HepG2 (cell line): ENCODE results near the gene HSD11B2. TPM values are rescaled to one million over a fixed set of nuclear protein-coding genes. Genes with fewer than 3 reads are reported as not detected.

Source experiments
- DRAP1 ChIP-seq: IDR thresholded peaks from 2 replicates; pipeline ENCODE4 v1.6.1; 2016; ENCODE audit warnings: missing genetic modification reagents, missing compliant biosample characterization
- E2F5 ChIP-seq: sonication (generic); formaldehyde crosslinking; conservative IDR thresholded peaks from 2 replicates; pipeline ENCODE4 v1.4.0; 2020; ENCODE audit warnings: missing genetic modification reagents
- ELF3 ChIP-seq: IDR thresholded peaks from 2 replicates; pipeline ENCODE4 v1.6.1; 2016; ENCODE audit warnings: missing genetic modification reagents, missing compliant biosample characterization
- ETV5 ChIP-seq: IDR thresholded peaks from 2 replicates; pipeline ENCODE4 v1.6.1; 2018; ENCODE audit warnings: missing biosample characterization, missing genetic modification reagents, inconsistent platforms, borderline replicate concordance
- FOXC1 ChIP-seq: sonication (generic); formaldehyde crosslinking; IDR thresholded peaks from 2 replicates; pipeline ENCODE4 v1.8.0; 2022; ENCODE audit warnings: mild to moderate bottlenecking, missing genetic modification reagents, borderline replicate concordance
- FOXM1 ChIP-seq: sonication (generic); formaldehyde crosslinking; IDR thresholded peaks from 2 replicates; pipeline ENCODE4 v1.5.0; 2020; ENCODE audit warnings: missing genetic modification reagents
- FOXO1 ChIP-seq: sonication (generic); formaldehyde crosslinking; IDR thresholded peaks from 2 replicates; pipeline ENCODE4 v1.4.0; 2020; ENCODE audit warnings: missing genetic modification reagents
- HCFC1 ChIP-seq: fragments of 150-350 bp; IDR thresholded peaks from 2 replicates; pipeline ENCODE4 v1.6.1; 2014; ENCODE audit warnings: low read depth, low read length
- HNRNPL ChIP-seq: fragments of 200-400 bp; formaldehyde crosslinking; IDR thresholded peaks from 2 replicates; pipeline ENCODE4 v1.6.1; 2017; ENCODE audit warnings: mild to moderate bottlenecking, low read depth, low read length
- JUNB ChIP-seq: sonication (generic); formaldehyde crosslinking; IDR thresholded peaks from 2 replicates; pipeline ENCODE4 v1.8.0; 2022; ENCODE audit warnings: missing genetic modification reagents, mild to moderate bottlenecking, borderline replicate concordance
- MEIS2 ChIP-seq: sonication (generic); formaldehyde crosslinking; IDR thresholded peaks from 2 replicates; pipeline ENCODE4 v1.9.0; 2021; ENCODE audit warnings: mild to moderate bottlenecking, missing genetic modification reagents
- NFE2L2 ChIP-seq: fragments of 150-350 bp; IDR thresholded peaks from 2 replicates; pipeline ENCODE4 v1.6.1; 2014; ENCODE audit warnings: low read length
- RNF2 ChIP-seq: fragments of 450-650 bp; conservative IDR thresholded peaks from 2 replicates; pipeline ENCODE4 v1.6.1; 2016; ENCODE audit warnings: low read depth
- SALL2 ChIP-seq: sonication (generic); formaldehyde crosslinking; IDR thresholded peaks from 2 replicates; pipeline ENCODE4 v1.8.1; 2023; ENCODE audit warnings: mild to moderate bottlenecking, missing genetic modification reagents, inconsistent platforms
- SP1 ChIP-seq, 2 experiments: fragments of 450-650 bp in 1 of 2; sonication (generic) in 1 of 2; formaldehyde crosslinking in 1 of 2; IDR thresholded peaks; 2 replicates each; pipeline versions ENCODE4 v1.4.0 to v1.6.1; 2016 to 2020; ENCODE audit warnings: missing genetic modification reagents in 1 of 2
- TAF15 ChIP-seq: fragments of 200-400 bp; formaldehyde crosslinking; IDR thresholded peaks from one replicate; pipeline ENCODE4 v1.6.1; 2018; ENCODE audit warnings: mild to moderate bottlenecking, low read depth, low read length; ENCODE audit not compliant: poor library complexity, severe bottlenecking
- THRA ChIP-seq: sonication (generic); formaldehyde crosslinking; IDR thresholded peaks from 2 replicates; pipeline ENCODE4 v1.4.0; 2020; ENCODE audit warnings: missing genetic modification reagents, borderline replicate concordance
- YEATS4 ChIP-seq: sonication (generic); formaldehyde crosslinking; IDR thresholded peaks from 2 replicates; pipeline ENCODE4 v1.4.0; 2020; ENCODE audit warnings: missing genetic modification reagents, borderline replicate concordance
- ZBTB10 ChIP-seq: sonication (generic); formaldehyde crosslinking; IDR thresholded peaks from 2 replicates; pipeline ENCODE4 v1.4.0; 2020; ENCODE audit warnings: missing genetic modification reagents, borderline replicate concordance
- ZNF12 ChIP-seq: sonication (generic); formaldehyde crosslinking; IDR thresholded peaks from 2 replicates; pipeline ENCODE4 v1.5.0; 2020; ENCODE audit warnings: missing genetic modification reagents
- ZNF230 ChIP-seq: sonication (generic); formaldehyde crosslinking; IDR thresholded peaks from 2 replicates; pipeline ENCODE4 v1.4.0; 2020; ENCODE audit warnings: mild to moderate bottlenecking, missing genetic modification reagents
- ZNF337 ChIP-seq: sonication (generic); formaldehyde crosslinking; IDR thresholded peaks from 2 replicates; pipeline ENCODE4 v1.5.1; 2020; ENCODE audit warnings: missing genetic modification reagents, low read depth, mild to moderate bottlenecking, borderline replicate concordance
- ZNF572 ChIP-seq: sonication (generic); formaldehyde crosslinking; IDR thresholded peaks from 2 replicates; pipeline ENCODE4 v1.5.1; 2020; ENCODE audit warnings: mild to moderate bottlenecking, missing genetic modification reagents
- ZNF761 ChIP-seq: sonication (generic); formaldehyde crosslinking; conservative IDR thresholded peaks from 2 replicates; pipeline ENCODE4 v1.4.0; 2020; ENCODE audit warnings: mild to moderate bottlenecking, missing genetic modification reagents
- ZZZ3 ChIP-seq: sonication (generic); formaldehyde crosslinking; IDR thresholded peaks from 2 replicates; pipeline ENCODE4 v1.4.0; 2020; ENCODE audit warnings: missing genetic modification reagents, mild to moderate bottlenecking, borderline replicate concordance
- polyA plus RNA-seq, 8 experiments: library from polyadenylated mRNA; depleted of rRNA in 3 of 8; stranded (reverse) in 7 of 8; unstranded in 1 of 8; fragments of >200 nt; fragmentation: Illumina TruSeq in 4 of 8; extraction: Trizol in 4 of 8; gene quantifications; 2 replicates each; pipeline versions ENCODE4 v1.2.1 to v1.2.3, GENCODE V29; 2011 to 2016; ENCODE audit warnings: low read depth in 4 of 8, missing spikeins in 1 of 8, mixed read lengths in 1 of 8; ENCODE audit not compliant: insufficient read depth in 1 of 8
- total RNA-seq, 5 experiments: library from RNA; depleted of rRNA; stranded (reverse); fragments of >200 nt; fragmentation: Illumina TruSeq; extraction: Trizol; gene quantifications; 2 replicates each; pipeline ENCODE4 v1.2.3, GENCODE V29; 2016; ENCODE audit warnings: low read depth in 1 of 5

The HSD11B2 gene
- total and polyA plus RNA-seq, 2 of the 13 experiments (the other 11 are each of a cell fraction or from before 2014, with no cell fraction given): 8.9 to 13.6 TPM

GRCh38 chr16:67430977-67431774 lies at the start of gene HSD11B2 (continued):
- TF ChIP-seq ZNF761 (CRISPR knock-in tag) (no peak), ZNF12 (CRISPR knock-in tag) (0 out of 2 replicates have a peak, but pooled peaks have one; percentile 14), MEIS2 (CRISPR knock-in tag) (peak; percentile 22), ZNF230 (0 out of 2 replicates have a peak, but pooled peaks have one; percentile 22), ZNF572 (no peak), ZNF337 (CRISPR knock-in tag) (0 out of 2 replicates have a peak, but pooled peaks have one; percentile 9), TAF15 (peak; percentile 65), ELF3 (no peak), NFE2L2 (no peak), SALL2 (CRISPR knock-in tag) (peak; percentile 92), ZBTB10 (CRISPR knock-in tag) (peak; percentile 51; the same call in 1 of the 2 replicates), THRA (no peak), FOXC1 (CRISPR knock-in tag) (peak; percentile 41; the same call in 1 of the 2 replicates), ZZZ3 (CRISPR knock-in tag) (no peak), YEATS4 (CRISPR knock-in tag) (peak; percentile 12; the same call in 1 of the 2 replicates), DRAP1 (peak; percentile 30; the same call in 1 of the 2 replicates), HNRNPL (peak; percentile 41; the same call in 1 of the 2 replicates), FOXM1 (CRISPR knock-in tag) (0 out of 2 replicates have a peak, but pooled peaks have one; percentile 9), HCFC1 (no peak), SP1 (IDR thresholded peaks at IDR 0.05) (peak; percentile 57; the same call in 1 of the 2 replicates), SP1 (CRISPR knock-in tag; IDR thresholded peaks at IDR 0.05) (no peak; the same call in 1 of the 2 replicates), E2F5 (CRISPR knock-in tag) (peak; percentile 69), ETV5 (CRISPR knock-in tag) (0 out of 2 replicates have a peak, but pooled peaks have one; percentile 5), FOXO1 (CRISPR knock-in tag) (no peak), RNF2 (peak; percentile 55; the same call in 1 of the 2 replicates), JUNB (no peak)
